SK-N-MC (cell line): ENCODE results near the gene TFEB.

Source experiments
- EZH2 ChIP-seq: fragments of 200-600 bp; sonication (generic); IDR thresholded peaks from one replicate; pipeline ENCODE4 v1.6.1; 2017; ENCODE audit warnings: antibody characterized with exemption
- FOXP2 ChIP-seq: optimal IDR thresholded peaks from 2 replicates; pipeline ENCODE3; 2011; ENCODE audit warnings: mild to moderate bottlenecking, moderate library complexity; ENCODE audit not compliant: insufficient read depth; ENCODE audit errors: extremely low read length, control extremely low read depth
- POLR2AphosphoS5 ChIP-seq: IDR thresholded peaks from 2 replicates; pipeline ENCODE4 v1.6.1; 2012; ENCODE audit warnings: mild to moderate bottlenecking, low read depth, low read length, borderline replicate concordance

DNA sequence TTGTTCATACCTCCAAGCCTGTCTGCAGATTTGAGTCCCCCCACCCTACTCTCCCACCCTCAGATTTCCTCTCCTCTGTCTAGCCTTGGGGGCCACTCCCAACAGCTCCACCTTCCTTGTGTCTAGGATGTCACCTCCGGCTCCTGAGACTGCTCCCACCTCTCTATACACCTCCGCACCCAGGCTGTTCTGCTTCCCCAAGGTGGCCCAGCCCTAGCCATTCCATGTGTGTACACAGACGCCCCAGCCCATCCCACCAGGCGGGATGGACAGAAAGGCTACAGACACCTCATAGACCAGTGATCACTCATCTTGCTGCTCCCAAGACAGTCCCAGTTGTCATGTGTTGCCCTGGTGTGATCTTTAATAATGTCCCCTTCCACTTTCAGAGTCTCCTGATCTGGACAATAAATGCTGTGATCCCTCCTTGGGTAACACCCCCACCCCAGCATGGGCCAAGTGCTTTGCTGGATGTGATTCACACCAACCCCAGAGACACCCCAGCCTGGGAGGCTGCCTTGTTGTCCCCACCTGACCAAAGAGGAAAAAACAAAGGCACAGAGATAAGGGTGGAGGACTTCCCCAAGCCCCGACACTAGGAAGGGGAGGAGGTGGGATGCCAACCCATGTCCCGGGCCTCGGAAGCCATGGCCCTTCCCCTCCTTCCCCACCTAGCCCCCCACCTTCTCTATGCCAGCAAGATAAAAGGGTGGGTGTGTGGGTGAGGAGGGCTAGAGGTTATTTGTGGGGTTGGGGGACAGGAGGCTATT lies 61.0 kb downstream of the TFEB start:
- no peak for TF ChIP-seq POLR2AphosphoS5
- TF ChIP-seq EZH2, result no peak
- TF ChIP-seq FOXP2, result no peak
